ENCODE results near the gene CCDC30.
"Not testable (repeated sequence)": the region's sequence is repeated elsewhere in the genome, so short reads cannot be mapped to it uniquely, and the experiment has no call there.

Gene CCDC30

DNA sequence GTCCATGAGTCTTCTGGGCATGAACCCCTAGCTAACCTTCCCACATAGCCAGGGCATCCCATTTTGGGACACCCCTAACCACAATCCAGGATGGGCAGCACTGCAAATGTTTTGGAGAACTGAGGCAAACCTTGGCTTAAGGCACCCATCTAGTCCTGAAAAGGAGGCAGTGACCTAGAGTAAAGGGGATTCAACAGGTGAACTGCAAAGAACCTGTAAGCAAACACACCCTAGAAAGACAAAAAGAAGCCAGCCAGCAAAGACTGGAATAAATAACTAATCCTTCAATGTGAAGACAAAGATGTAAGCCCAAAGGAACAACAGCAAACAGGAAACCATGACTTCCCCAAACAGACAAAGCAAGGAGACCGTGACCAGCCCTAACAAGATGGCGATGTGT is 138.4 kb downstream of the CCDC30 start:
- H3K4me3 ChIP-seq (ENCODE audit: low read length): no peak overlapping the region
- no peak for TF ChIP-seq ZNF274 (IDR thresholded peaks at IDR 0.05; ENCODE audit: low read depth, low read length)

DNA sequence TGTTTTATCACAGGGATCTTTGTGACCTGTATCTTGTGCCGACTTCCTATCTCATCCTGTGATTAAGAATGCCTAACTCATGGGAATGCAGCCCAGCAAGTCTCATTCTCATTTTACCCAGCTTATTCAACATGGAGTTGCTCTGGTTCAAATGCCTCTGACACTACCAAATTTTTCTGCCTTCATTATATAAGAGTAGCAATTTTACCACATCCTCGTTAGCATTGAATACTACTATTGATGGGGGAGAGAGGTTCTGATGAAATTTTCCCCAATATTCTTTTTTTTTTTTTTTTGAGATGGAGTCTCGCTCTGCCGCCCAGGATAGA is 150.7 kb downstream of the CCDC30 start:
- TF ChIP-seq ZNF274 (IDR thresholded peaks at IDR 0.05; ENCODE audit: low read depth, low read length): no peak
- no peak overlapping the region for H3K4me3 ChIP-seq (ENCODE audit: low read length)

- H3K4me3 ChIP-seq (ENCODE audit: low read length): no peak overlapping the region
- no peak for TF ChIP-seq ZNF274 (IDR thresholded peaks at IDR 0.05; ENCODE audit: low read depth, low read length)
Measured at GRCh38 chr1:42618866-42619265, 155.8 kb downstream of the CCDC30 start.

DNA sequence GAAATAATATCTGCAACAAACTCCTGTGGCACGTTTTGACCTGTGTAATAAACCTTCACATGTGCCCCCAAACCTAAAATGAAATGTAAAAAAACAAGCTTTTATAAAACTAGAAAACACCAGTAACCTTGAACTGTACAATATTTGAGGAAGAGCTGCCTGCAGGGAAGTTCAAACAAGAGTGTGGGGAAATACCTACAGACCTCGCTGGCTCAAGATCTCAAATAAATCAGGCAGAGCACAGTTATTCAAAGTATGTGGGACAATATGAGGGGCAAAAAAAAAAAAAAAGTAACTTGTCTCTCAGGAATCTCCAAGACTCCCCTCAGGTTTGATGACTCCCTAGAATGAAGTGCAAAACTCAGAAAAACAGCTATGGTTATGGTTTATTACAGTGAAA is 157.2 kb downstream of the CCDC30 start:
- TF ChIP-seq ZNF274 (IDR thresholded peaks at IDR 0.05; ENCODE audit: low read depth, low read length): no peak
- no peak overlapping the region for H3K4me3 ChIP-seq (ENCODE audit: low read length)

- H3K4me3 ChIP-seq (ENCODE audit: low read length): not testable (repeated sequence)
Measured at GRCh38 chr1:42621180-42621579, 158.1 kb downstream of the CCDC30 start.

- H3K4me3 ChIP-seq (ENCODE audit: low read length): not testable (repeated sequence)
Measured at GRCh38 chr1:42627205-42627604, 164.1 kb downstream of the CCDC30 start.

- H3K4me3 ChIP-seq (ENCODE audit: low read length): no peak overlapping the region
- TF ChIP-seq ZNF274 (IDR thresholded peaks at IDR 0.05; ENCODE audit: low read depth, low read length): no peak
Measured at GRCh38 chr1:42639116-42639515, 176.0 kb downstream of the CCDC30 start.

- TF ChIP-seq ZNF274 (IDR thresholded peaks at IDR 0.05; ENCODE audit: low read depth, low read length): no peak
- no peak overlapping the region for H3K4me3 ChIP-seq (ENCODE audit: low read length)
Measured at GRCh38 chr1:42646056-42646455, 183.0 kb downstream of the CCDC30 start.

DNA sequence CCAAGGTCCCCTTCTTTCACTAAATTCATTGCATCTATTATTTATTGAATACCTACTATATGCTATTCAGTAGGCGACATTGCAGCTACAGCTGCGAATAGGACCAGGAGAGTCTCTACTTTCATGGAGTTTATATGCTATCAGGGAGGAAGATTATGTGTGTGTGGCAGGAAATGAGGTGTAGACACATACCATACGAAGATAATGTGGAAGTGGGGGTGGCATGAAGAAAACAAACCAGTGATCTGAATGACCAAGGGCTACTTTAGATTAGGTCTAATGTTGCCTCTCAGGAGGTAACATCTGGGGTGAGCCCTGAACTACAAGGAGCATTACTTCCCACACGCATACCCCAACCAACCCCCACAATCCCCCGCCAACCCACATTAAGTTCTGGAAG is 194.1 kb downstream of the CCDC30 start:
- TF ChIP-seq ZNF274 (IDR thresholded peaks at IDR 0.05; ENCODE audit: low read depth, low read length): no peak
- no peak overlapping the region for H3K4me3 ChIP-seq (ENCODE audit: low read length)

DNA sequence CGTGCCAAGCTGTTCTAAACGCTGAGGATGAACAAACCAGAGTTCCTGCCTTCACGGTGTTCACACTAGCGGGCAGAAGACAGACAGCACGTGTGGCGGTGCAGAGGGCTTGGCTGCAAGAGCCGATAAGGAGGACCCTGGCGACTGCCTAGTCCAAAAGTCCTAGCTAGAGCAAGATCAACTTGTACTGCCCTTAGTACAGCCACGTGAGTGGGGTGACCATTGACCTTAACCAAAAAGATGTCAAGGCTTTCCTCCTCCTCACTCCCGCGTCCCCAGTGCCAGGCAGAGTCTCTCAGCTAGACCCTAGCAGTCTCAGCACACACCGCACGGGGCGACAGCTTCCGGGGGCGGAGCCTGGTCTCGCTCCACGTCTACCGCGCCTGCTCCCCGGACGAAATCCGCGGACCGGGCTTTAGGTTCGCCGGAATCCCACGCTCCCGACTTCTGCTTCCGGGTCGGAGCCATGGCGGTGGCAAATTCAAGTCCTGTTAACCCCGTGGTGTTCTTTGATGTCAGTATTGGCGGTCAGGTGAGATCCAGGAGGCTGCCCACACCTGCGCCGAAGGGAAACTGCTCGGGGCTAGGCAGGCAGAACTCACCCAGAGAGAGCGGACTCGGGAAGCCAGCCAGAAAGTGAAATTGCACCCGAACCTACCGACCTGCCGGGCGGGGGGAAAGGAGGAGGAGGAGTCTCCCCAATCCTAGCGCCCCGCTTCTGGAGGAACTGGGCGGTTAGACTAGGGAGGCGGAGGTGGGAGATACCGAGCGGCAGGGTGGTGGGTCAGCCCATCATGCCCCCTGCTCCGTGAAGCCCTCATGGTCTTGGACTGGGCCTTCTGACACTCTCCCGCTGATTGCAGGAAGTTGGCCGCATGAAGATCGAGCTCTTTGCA is 195.1 kb downstream of the CCDC30 start, which contains the start of gene PPIH:
TSS of gene PPIH (plus strand) at position 443 of the 896 bp plus-strand sequence. CDS start at position 467, 24 bp downstream.
- TF ChIP-seq ZNF274 (IDR thresholded peaks at IDR 0.05; ENCODE audit: low read depth, low read length): no peak
- H3K4me3 ChIP-seq (ENCODE audit: low read length): peak within 1 kb of the TSS; percentile 79

GRCh38 chr1:42658877-42659337 is 195.8 kb downstream of the CCDC30 start:
- H3K4me3 ChIP-seq (ENCODE audit: low read length): peak overlapping the region; percentile 79
- TF ChIP-seq ZNF274 (IDR thresholded peaks at IDR 0.05; ENCODE audit: low read depth, low read length): no peak

GRCh38 chr1:42660907-42661500 is 197.9 kb downstream of the CCDC30 start:
- TF ChIP-seq ZNF274 (IDR thresholded peaks at IDR 0.05; ENCODE audit: low read depth, low read length): no peak
- H3K4me3 ChIP-seq (ENCODE audit: low read length): no peak overlapping the region

- no peak overlapping the region for H3K4me3 ChIP-seq (ENCODE audit: low read length)
- no peak for TF ChIP-seq ZNF274 (IDR thresholded peaks at IDR 0.05; ENCODE audit: low read depth, low read length)
Measured at GRCh38 chr1:42669936-42670335, 206.8 kb downstream of the CCDC30 start.

DNA sequence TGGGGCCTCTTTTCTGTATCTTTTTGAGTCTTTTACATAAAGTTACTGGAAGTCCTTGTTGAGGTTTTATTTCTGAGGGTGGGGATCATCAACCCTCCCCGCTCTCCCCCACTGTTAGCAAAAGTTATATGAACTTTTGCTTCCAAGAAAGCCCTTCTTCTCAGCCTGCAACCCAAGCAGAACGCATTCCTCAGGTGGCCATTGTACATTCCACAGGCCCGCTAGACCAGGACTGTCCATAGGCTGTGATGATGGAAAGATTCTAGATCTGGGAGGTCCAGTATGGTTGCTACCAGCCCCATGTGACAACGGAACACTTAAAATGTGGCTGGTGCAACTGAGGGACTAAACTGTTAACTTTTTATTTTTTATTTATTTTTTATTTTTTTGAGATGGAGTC is 207.3 kb downstream of the CCDC30 start:
- H3K4me3 ChIP-seq (ENCODE audit: low read length): no peak overlapping the region
- no peak for TF ChIP-seq ZNF274 (IDR thresholded peaks at IDR 0.05; ENCODE audit: low read depth, low read length)

DNA sequence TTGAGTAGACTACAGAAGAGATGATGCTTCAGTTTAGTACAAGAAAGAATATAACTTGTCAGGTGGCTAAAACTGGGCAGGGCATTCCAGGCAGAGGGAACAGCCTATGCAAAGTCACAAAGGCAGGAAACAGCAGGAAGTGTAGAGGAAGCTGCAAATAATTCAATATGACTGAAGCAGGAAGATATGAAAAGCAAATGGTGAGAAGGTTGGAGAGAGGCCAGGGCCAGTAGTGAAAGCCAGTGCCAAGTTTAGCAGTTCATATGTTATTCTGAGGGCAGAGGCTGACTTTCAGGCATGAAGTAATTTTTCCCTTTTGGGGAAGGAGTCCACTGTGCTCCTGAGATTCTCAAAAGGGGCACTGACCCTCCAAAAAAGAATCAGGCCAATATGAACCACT is 211.1 kb downstream of the CCDC30 start:
- no peak overlapping the region for H3K4me3 ChIP-seq (ENCODE audit: low read length)
- TF ChIP-seq ZNF274 (IDR thresholded peaks at IDR 0.05; ENCODE audit: low read depth, low read length): no peak
